IPS-NIHi11 (cell line): Measurements from ENCODE around the gene PRM2.
A peak's percentile ranks its signal among the peaks of the same experiment; 100 is the strongest.
"Not testable (repeated sequence)": the region's sequence is repeated elsewhere in the genome, so short reads cannot be mapped to it uniquely, and the experiment has no call there.

Experiments used
- DNase-seq: peaks from one replicate; pipeline ENCODE4 v3.0.0; 2012; ENCODE audit warnings: mixed read lengths, low spot score

PRM2 gene

GRCh38 chr16:11307639-11308492 is 31.6 kb upstream of the PRM2 start:
- DNase-seq: no peak

DNA sequence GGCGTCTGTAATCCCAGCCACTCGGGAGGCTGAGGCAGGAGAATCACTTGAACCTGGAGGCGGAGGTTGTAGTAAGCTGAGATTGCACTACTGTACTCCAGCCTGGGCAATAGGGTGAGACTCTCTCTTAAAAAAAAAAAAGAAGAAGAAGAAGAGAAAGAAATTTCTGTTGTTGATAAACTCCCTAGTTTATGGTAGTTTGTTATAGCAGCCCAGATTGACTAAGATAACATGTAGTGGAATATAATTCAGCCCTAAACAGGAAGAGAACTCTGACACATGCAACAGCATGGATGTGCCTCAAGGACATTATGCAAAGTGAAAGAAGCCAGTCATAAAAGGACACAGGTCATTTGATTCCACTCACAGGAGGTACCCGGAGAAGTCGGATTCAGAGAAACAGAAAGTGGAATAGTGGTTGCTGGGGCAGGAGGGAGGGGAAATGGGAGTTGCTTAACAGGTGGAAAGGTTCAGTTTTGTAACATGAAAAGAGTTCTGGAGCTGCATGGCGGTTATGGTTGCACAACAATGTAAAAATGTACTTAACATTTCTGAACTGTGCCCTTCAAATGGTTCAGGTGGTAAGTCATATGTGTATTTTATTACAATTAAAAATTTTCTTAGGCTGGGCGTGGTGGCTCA is 30.8 kb upstream of the PRM2 start:
- no peak for DNase-seq

DNA sequence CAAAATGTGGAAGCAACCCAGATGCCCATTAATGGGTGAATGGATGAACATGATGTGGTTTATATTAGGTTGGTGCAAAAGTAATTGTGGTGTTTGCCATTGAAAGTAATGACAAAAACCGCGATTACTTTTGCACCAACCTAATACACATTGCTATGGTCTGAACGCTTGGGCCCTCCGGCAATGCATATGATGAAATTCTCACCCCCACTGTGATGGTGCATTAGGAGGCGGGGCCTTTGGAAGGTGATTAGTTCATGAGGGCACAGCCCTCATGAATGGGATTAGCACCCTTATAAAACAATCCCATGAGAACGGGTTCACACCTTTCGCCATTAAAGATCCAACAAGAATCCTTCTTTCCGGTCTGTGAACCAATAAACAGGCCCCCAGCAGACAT is 30.1 kb upstream of the PRM2 start:
- no peak for DNase-seq

DNA sequence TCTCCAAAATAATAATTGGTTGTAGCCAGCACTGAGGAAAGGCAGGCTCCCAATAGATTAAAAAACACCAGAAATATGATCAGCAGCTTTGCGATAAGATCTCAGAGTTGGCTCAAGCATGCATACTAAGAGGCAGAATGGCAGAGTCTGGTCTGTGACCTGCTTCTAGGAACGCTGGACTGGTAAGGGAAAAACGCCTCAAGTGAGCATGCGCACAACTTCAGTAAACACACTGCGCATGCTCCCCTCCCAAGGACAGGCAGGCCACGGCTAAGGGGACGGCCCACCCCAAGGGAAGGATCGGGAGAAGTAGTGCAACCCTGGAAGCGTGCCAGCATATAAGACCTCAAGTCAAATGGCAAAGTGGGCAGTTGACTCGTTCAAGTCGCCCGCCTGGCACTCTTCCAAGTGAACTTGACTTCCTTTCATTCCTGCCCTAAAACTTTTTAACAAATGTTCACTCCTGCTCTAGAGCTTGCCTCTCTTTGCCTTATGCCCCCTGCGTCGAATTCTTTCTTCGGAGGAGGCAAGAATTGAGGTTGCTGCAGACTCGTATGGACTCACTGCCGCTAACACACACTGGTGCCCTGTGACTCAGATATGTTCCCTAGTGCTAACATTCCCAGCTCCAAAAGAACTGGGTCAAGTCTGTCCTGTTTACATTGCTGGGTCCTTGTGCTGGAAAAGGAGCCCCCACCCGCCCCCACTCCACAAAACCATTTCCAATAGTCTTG is 27.3 kb upstream of the PRM2 start:
- DNase-seq: no peak

- DNase-seq: no peak
Observed at GRCh38 chr16:11302977-11303376, 26.7 kb upstream of the PRM2 start.

- no peak for DNase-seq
Observed at GRCh38 chr16:11301645-11302501, 25.6 kb upstream of the PRM2 start.

- no peak for DNase-seq
Observed at GRCh38 chr16:11300560-11300892, 24.2 kb upstream of the PRM2 start.

DNA sequence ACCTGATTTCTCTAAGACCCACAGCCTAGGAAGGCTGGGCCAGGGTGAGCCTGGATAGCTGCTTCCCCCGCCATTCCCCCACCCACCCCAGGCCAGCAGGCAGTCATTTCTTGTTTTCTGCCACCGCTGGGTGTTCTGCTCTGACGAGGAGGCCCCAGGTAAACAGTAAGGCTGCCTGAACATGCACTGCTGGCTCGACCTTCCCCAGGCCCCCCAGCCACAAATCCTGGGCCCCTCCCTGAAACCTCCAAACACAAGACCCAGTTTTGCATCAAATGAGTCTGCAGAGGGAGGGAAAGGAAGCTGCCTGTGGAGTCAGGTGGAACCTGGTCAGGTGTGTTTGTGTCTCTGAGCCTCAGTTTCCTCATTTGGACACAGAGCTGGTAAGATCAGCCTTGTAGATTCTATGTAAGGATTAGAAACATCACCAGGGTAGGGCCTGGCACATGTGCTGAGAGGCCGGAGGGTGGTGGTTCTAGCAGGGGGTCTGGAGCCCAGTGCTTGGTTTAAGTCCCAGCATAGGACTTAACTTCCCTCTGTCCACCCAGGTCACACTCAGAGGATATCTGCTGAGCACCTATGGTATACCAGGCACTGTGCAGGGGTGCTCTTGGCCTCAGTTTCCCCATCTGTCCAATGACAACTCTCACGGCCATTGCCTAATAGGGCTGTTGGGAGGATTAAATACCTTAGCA is 23.7 kb upstream of the PRM2 start:
- DNase-seq: no peak

DNA sequence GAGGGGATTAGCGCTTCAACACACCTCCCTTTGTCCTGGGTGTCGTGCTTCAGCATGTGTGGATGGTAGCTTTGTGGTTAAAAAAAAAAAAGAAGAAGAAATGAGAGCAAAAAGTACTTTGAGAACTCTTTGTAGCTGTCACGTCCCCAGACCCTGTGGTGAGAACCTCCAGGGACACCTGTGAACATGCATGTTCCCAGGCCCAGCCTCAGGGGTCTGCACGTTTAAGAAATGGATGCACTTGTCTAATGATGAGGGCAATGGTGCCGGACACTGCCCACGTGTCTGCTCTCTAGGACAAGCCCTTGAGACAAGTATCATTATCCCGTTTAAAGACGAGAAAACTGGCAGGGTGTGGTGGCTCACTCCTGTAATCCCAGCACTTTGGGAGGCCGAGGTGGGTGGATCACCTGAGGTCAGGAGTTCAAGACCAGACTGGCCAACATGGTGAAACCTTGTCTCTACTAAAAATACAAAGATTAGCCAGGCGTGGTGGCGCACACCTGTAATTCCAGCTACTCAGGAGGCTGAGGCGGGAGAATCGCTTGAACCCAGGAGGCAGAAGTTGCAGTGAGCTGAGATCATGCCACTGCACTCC is 22.8 kb upstream of the PRM2 start:
- DNase-seq: not testable (repeated sequence)

- DNase-seq: no peak
Observed at GRCh38 chr16:11298143-11298900, 22.0 kb upstream of the PRM2 start.

DNA sequence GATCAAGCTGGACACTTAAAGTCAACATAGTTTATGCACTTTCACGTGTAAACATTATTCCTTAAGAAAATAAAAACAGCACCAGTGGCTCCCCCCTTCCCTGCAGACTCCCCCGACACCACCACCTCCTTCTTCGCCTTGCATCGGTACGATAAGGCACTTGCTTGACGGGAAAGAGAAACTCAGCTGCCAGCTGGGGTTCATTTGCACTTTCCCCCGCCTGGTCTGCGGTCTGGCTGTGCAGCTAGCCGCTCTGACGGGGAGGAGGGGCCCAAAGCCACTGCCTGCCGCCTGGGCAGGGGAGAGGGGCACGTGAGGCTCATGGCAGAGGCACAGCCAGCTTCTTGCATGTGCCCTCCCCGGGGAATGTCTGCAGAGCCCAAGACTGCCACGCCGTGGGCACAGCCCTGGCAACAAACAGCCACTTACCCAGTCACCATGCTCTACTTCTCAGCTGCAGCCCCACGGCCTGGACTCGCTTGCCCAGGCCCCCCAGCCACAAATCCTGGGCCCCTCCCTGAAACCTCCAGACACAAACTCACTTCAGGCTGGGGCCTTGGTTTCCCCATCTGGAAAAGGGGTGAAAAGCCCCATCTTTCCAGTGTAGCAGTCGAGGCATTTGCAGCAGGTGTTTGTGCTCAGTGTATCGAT is 21.3 kb upstream of the PRM2 start:
- peak; percentile 56 for DNase-seq

- no peak for DNase-seq
Observed at GRCh38 chr16:11296706-11297491, 20.6 kb upstream of the PRM2 start.

- DNase-seq: no peak
Observed at GRCh38 chr16:11296351-11296705, 20.0 kb upstream of the PRM2 start.

- no peak for DNase-seq
Observed at GRCh38 chr16:11295672-11296071, 19.4 kb upstream of the PRM2 start.

GRCh38 chr16:11292076-11292748 is 15.9 kb upstream of the PRM2 start:
- no peak for DNase-seq

GRCh38 chr16:11291091-11291703 is 14.9 kb upstream of the PRM2 start:
- DNase-seq: no peak

DNA sequence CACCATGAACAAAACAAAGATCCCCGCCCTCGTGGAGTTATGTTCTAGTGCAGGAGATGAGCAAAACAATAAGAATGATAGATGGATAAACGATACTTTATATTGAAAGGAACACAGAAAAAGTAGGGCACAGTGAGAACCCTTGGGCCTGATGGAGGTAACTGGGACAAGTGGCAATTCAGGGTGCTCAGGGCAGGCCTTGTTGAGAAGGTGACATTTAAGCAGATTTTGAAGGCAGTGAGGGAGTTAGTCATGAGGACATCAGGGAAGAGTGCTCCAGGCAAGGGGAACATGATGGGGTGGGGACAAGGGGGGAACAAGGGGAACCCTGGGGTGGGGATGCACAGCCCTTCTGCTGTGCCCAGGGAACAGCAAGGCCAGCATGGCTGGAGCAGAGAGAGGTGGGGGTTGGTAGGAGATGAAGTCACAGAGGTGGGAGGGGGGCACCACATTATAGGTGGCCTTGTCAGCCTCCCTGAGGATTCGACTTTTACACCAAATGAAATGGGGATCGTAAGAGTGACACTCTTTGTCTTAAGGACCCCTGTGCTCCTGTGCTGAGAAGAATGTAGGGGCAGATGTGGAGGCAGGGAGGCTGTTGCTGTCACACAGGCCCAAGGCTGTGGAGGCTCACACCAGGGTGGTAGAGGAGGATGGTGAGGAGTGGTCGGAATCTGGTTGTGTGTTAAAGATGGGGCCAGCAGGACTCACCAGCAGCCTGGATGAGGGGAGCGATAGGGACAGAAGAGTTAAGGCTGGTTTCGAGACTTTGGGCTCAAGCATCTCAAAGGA is 14.0 kb upstream of the PRM2 start:
- no peak for DNase-seq
